Prostate gland (tissue), 2 donors: ENCODE data around the gene MCCC1. TPM values are rescaled to one million over a fixed set of nuclear protein-coding genes. Genes with fewer than 3 reads are reported as not detected.

Experiments
- DNase-seq: peaks from one replicate; pipeline ENCODE4 v3.0.0-alpha.2; 2019; ENCODE audit warnings: low spot score
- H3K27ac ChIP-seq, 2 donors: fragments of 200-600 bp; sonication (generic); 2 replicates each; pipeline ENCODE4 v1.5.1; 2017 to 2019
- H3K27me3 ChIP-seq: fragments of 200-600 bp; sonication (generic); replicated peaks from 2 replicates; pipeline ENCODE4 v1.5.1; 2019; ENCODE audit not compliant: insufficient read depth
- H3K36me3 ChIP-seq, 2 donors: fragments of 200-600 bp; sonication (generic); 1 replicate in 1 of 2; 2 replicates in 1 of 2; pipeline versions ENCODE4 v1.5.1 to v1.8.1; 2017 to 2019
- H3K4me1 ChIP-seq: fragments of 200-600 bp; sonication (generic); replicated peaks from 2 replicates; pipeline ENCODE4 v1.5.1; 2019
- H3K4me3 ChIP-seq, 2 donors: fragments of 200-600 bp; sonication (generic); 2 replicates each; pipeline ENCODE4 v1.5.1; 2017 to 2019
- H3K9me3 ChIP-seq: fragments of 200-600 bp; sonication (generic); 2 replicates; pipeline ENCODE4 v1.5.1; 2017
- POLR2A ChIP-seq: fragments of 450-650 bp; IDR thresholded peaks from one replicate; pipeline ENCODE4 v1.6.1; 2016; ENCODE audit warnings: antibody characterized with exemption, mild to moderate bottlenecking
- POLR2AphosphoS5 ChIP-seq: sonication (generic); formaldehyde crosslinking; IDR thresholded peaks from one replicate; pipeline ENCODE4 v1.6.1; 2017; ENCODE audit warnings: antibody characterized with exemption
- WGBS: methylation state at CpG from one replicate; pipeline ENCODE4 v1.1.5; 2018; 5-methylcytosine and 5-hydroxymethylcytosine counted together
- intact Hi-C: fragments of 100-400 bp; cut with DNase I; formaldehyde crosslinking; loops from one replicate; pipeline ENCODE4 v1.14.2; 2022
- total RNA-seq, 2 donors: library from RNA; depleted of rRNA; stranded (reverse); fragments of >200 nt; gene quantifications; one replicate each; pipeline ENCODE4 v1.1.0, GENCODE V29; 2016
- TF ChIP-seq, protein P1 (sequence below), 4 experiments: fragments of 200-600 bp in 2 of 4; fragments of 450-650 bp in 2 of 4; sonication (generic) in 2 of 4; IDR thresholded peaks; 1 replicate in 3 of 4; 2 replicates in 1 of 4; pipeline ENCODE4 v1.5.1; 2016 to 2019; ENCODE audit warnings: antibody characterized with exemption in 4 of 4, mild to moderate bottlenecking in 2 of 4, moderate library complexity in 2 of 4

MCCC1 gene
- total RNA-seq, 2 donors from 2014 or later, result 37.5 to 54.6 TPM

- intact Hi-C loops, result no loop called here
- TF ChIP-seq POLR2A, result no peak
- TF ChIP-seq POLR2AphosphoS5, result no peak
- TF ChIP-seq, protein P1, sequence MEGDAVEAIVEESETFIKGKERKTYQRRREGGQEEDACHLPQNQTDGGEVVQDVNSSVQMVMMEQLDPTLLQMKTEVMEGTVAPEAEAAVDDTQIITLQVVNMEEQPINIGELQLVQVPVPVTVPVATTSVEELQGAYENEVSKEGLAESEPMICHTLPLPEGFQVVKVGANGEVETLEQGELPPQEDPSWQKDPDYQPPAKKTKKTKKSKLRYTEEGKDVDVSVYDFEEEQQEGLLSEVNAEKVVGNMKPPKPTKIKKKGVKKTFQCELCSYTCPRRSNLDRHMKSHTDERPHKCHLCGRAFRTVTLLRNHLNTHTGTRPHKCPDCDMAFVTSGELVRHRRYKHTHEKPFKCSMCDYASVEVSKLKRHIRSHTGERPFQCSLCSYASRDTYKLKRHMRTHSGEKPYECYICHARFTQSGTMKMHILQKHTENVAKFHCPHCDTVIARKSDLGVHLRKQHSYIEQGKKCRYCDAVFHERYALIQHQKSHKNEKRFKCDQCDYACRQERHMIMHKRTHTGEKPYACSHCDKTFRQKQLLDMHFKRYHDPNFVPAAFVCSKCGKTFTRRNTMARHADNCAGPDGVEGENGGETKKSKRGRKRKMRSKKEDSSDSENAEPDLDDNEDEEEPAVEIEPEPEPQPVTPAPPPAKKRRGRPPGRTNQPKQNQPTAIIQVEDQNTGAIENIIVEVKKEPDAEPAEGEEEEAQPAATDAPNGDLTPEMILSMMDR (IDR thresholded peaks at IDR 0.05), result no peak
- Histone ChIP-seq H3K4me3 (no peak overlapping the region), H3K4me1 (no peaks in the 10 kb centered on the region), H3K9me3 (no peaks in the 10 kb centered on the region), H3K27me3 (no peaks in the 10 kb centered on the region), H3K27ac (no peak overlapping the region), H3K36me3 (peaks cover 0 to 7% of the 10 kb centered on the region in 2 donors)
- no peak for DNase-seq
- 98% methylated on average over 2 of the region's 2 CpGs for WGBS
These were observed 65.5 kb downstream of the MCCC1 start for GRCh38 chr3:183033746-183034145.

- H3K4me1 ChIP-seq, result no peaks in the 10 kb centered on the region
- DNase-seq, result no peak
- no peaks in the 10 kb centered on the region for H3K27me3 ChIP-seq
- no peak overlapping the region for H3K4me3 ChIP-seq
- 83% methylated on average over 6 of the region's 6 CpGs for WGBS
- TF ChIP-seq POLR2AphosphoS5 (no peak), POLR2A (no peak)
- TF ChIP-seq, protein P1 (IDR thresholded peaks at IDR 0.05), result no peak
- no peak overlapping the region for H3K27ac ChIP-seq
- H3K36me3 ChIP-seq, result peaks cover 0 to 7% of the 10 kb centered on the region in 2 donors
- no peaks in the 10 kb centered on the region for H3K9me3 ChIP-seq
- intact Hi-C loops, result no loop called here
These were observed 66.3 kb downstream of the MCCC1 start for GRCh38 chr3:183032880-183033555.

DNA sequence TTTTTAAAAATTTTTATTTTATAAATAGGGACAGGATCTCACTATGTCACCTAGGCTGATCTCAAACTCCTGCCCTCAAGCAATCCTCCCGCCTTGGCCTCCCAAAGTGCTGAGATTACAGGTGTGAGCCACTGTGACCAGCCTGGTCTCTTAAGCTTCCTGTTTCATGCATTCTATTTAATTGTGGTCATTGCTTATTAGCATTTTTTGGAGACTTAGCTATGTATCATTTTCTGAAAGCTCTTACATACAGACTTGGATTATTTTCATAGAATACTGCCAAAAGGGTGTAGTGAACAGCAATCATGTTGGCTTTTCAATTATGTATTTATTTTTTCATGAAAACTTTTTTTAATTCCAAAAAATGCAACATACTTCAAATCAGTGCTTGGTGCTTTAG lies 67.5 kb downstream of the MCCC1 start:
- 96% methylated on average over 1 of the region's 1 CpG for WGBS
- H3K27me3 ChIP-seq, result no peaks in the 10 kb centered on the region
- peaks cover 0 to 2% of the 10 kb centered on the region in 2 donors for H3K36me3 ChIP-seq
- no peak overlapping the region for H3K4me3 ChIP-seq
- no peaks in the 10 kb centered on the region for H3K4me1 ChIP-seq
- H3K9me3 ChIP-seq, result no peaks in the 10 kb centered on the region
- no peak for DNase-seq
- no peak overlapping the region for H3K27ac ChIP-seq
- TF ChIP-seq, protein P1 (IDR thresholded peaks at IDR 0.05), result no peak
- TF ChIP-seq POLR2AphosphoS5, result no peak
- TF ChIP-seq POLR2A, result no peak
- intact Hi-C loops, result no loop called here

GRCh38 chr3:183028416-183028815 lies 70.9 kb downstream of the MCCC1 start:
- Histone ChIP-seq H3K27me3 (no peaks in the 10 kb centered on the region), H3K9me3 (no peaks in the 10 kb centered on the region), H3K27ac (no peak overlapping the region), H3K4me3 (no peak overlapping the region), H3K36me3 (no peaks in the 10 kb centered on the region), H3K4me1 (no peaks in the 10 kb centered on the region)
- intact Hi-C loops, result no loop called here
- no peak for DNase-seq
- no peak for TF ChIP-seq POLR2A
- TF ChIP-seq POLR2AphosphoS5, result no peak
- TF ChIP-seq, protein P1 (IDR thresholded peaks at IDR 0.05), result no peak
- WGBS, result 75% methylated on average over 3 of the region's 3 CpGs

DNA sequence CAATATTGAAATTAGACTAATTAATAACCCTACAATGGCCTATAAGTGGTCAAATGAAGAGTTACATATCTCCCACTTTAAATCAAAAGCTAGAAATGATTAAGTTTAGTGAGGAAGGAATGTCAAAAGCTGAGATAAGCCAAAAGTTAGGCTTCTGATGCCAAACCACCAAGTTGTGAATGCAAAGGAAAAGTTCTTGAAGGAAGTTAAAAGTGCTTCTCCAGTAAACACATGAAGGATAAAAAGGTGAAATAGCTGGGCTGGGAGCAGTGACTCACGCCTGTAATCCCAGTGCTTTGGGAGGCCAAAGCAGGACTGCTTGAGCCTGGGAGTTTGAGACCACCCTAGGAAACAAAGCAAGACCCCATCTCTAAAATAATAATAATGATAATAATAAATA lies 72.0 kb downstream of the MCCC1 start:
- 96% methylated on average over 1 of the region's 1 CpG for WGBS
- Histone ChIP-seq H3K4me1 (no peaks in the 10 kb centered on the region), H3K27ac (no peak overlapping the region), H3K27me3 (no peaks in the 10 kb centered on the region), H3K9me3 (no peaks in the 10 kb centered on the region), H3K36me3 (no peaks in the 10 kb centered on the region), H3K4me3 (no peak overlapping the region)
- DNase-seq, result no peak
- intact Hi-C loops, result no loop called here
- TF ChIP-seq, protein P1 (IDR thresholded peaks at IDR 0.05), result no peak
- no peak for TF ChIP-seq POLR2A
